Stimulated activated memory B cell treated with anti-CD40 and anti-IgM and Interleukin-4, amounts not matched to agents 10 μg/mL and 1 μg/mL and 100 μg/mL, for 72 hours (primary cell): ENCODE measurements around the gene MTFR1L.

Source experiments
- ATAC-seq: fragments of 150-1000 bp; cut with Tn5 transposase; 2 replicates; pipeline ENCODE4 v1.10.0; 2021
- H3K27ac Mint-ChIP-seq: one replicate; pipeline ENCODE4 v1.8.0; 2022; ENCODE audit warnings: mild to moderate bottlenecking, mixed read lengths
- H3K27me3 Mint-ChIP-seq: one replicate; pipeline ENCODE4 v1.8.0; 2022; ENCODE audit warnings: mixed read lengths
- H3K36me3 Mint-ChIP-seq: one replicate; pipeline ENCODE4 v1.8.0; 2022; ENCODE audit warnings: mixed read lengths
- H3K4me1 Mint-ChIP-seq: one replicate; pipeline ENCODE4 v1.8.0; 2022; ENCODE audit warnings: mixed read lengths
- H3K4me3 Mint-ChIP-seq: one replicate; pipeline ENCODE4 v1.8.0; 2022; ENCODE audit warnings: mild to moderate bottlenecking, moderate library complexity, mixed read lengths
- H3K9me3 Mint-ChIP-seq: one replicate; pipeline ENCODE4 v1.8.0; 2022; ENCODE audit warnings: mixed read lengths

Gene MTFR1L

GRCh38 chr1:25871086-25871703 is 51.4 kb downstream of the MTFR1L start:
- Mint-ChIP-seq H3K4me3 (no peak overlapping the region), H3K27ac (no peak overlapping the region), H3K27me3 (no peaks in the 10 kb centered on the region), H3K4me1 (peaks cover 42% of the 10 kb centered on the region), H3K9me3 (no peaks in the 10 kb centered on the region), H3K36me3 (peaks cover 2% of the 10 kb centered on the region)
- no peak for ATAC-seq

GRCh38 chr1:25871704-25872494 is 52.1 kb downstream of the MTFR1L start:
- Mint-ChIP-seq H3K27me3 (no peaks in the 10 kb centered on the region), H3K9me3 (no peaks in the 10 kb centered on the region), H3K36me3 (no peaks in the 10 kb centered on the region), H3K27ac (peak overlapping the region; percentile 62), H3K4me3 (no peak overlapping the region), H3K4me1 (peaks cover 46% of the 10 kb centered on the region)
- ATAC-seq = no peak

- no peaks in the 10 kb centered on the region for H3K27me3 Mint-ChIP-seq
- no peak overlapping the region for H3K4me3 Mint-ChIP-seq
- no peak for ATAC-seq
- no peaks in the 10 kb centered on the region for H3K9me3 Mint-ChIP-seq
- H3K4me1 Mint-ChIP-seq = peaks cover 46% of the 10 kb centered on the region
- peak overlapping the region; percentile 62 for H3K27ac Mint-ChIP-seq
- no peaks in the 10 kb centered on the region for H3K36me3 Mint-ChIP-seq
These were observed 53.0 kb downstream of the MTFR1L start for GRCh38 chr1:25872713-25873112.

GRCh38 chr1:25873120-25873519 is 53.4 kb downstream of the MTFR1L start:
- ATAC-seq = no peak
- H3K27me3 Mint-ChIP-seq = no peaks in the 10 kb centered on the region
- H3K9me3 Mint-ChIP-seq = no peaks in the 10 kb centered on the region
- peak overlapping the region; percentile 62 for H3K27ac Mint-ChIP-seq
- H3K4me3 Mint-ChIP-seq = no peak overlapping the region
- no peaks in the 10 kb centered on the region for H3K36me3 Mint-ChIP-seq
- H3K4me1 Mint-ChIP-seq = peaks cover 46% of the 10 kb centered on the region

GRCh38 chr1:25874209-25874608 is 54.5 kb downstream of the MTFR1L start:
- Mint-ChIP-seq H3K4me3 (peak overlapping the region; percentile 80), H3K9me3 (no peaks in the 10 kb centered on the region), H3K27ac (peak overlapping the region; percentile 74), H3K36me3 (no peaks in the 10 kb centered on the region), H3K4me1 (peaks cover 46% of the 10 kb centered on the region), H3K27me3 (no peaks in the 10 kb centered on the region)
- no peak for ATAC-seq

- Mint-ChIP-seq H3K36me3 (no peaks in the 10 kb centered on the region), H3K27me3 (no peaks in the 10 kb centered on the region), H3K4me3 (peak overlapping the region; percentile 80), H3K9me3 (no peaks in the 10 kb centered on the region), H3K27ac (peak overlapping the region; percentile 74), H3K4me1 (peaks cover 46% of the 10 kb centered on the region)
- no peak for ATAC-seq
These were observed 54.9 kb downstream of the MTFR1L start for GRCh38 chr1:25874635-25875153.

- peaks cover 46% of the 10 kb centered on the region for H3K4me1 Mint-ChIP-seq
- no peaks in the 10 kb centered on the region for H3K9me3 Mint-ChIP-seq
- H3K4me3 Mint-ChIP-seq = peak within 1 kb of the TSS; percentile 80
- peak within 1 kb of the TSS; percentile 74 for H3K27ac Mint-ChIP-seq
- H3K36me3 Mint-ChIP-seq = no peaks in the 10 kb centered on the region
- no peaks in the 10 kb centered on the region for H3K27me3 Mint-ChIP-seq
- peak; percentile 85 for ATAC-seq
These were observed 55.6 kb downstream of the MTFR1L start, which contains the start of gene PAQR7 for GRCh38 chr1:25875154-25875855. Gene PAQR7, minus strand, starts transcription at chr1:25875708. Its CDS starts 11,869 bp downstream, at chr1:25863839.

- Mint-ChIP-seq H3K36me3 (no peaks in the 10 kb centered on the region), H3K9me3 (no peaks in the 10 kb centered on the region), H3K27ac (peak overlapping the region; percentile 74), H3K4me3 (peak overlapping the region; percentile 80), H3K4me1 (peaks cover 46% of the 10 kb centered on the region), H3K27me3 (no peaks in the 10 kb centered on the region)
- peak; percentile 61 for ATAC-seq
These were observed 56.3 kb downstream of the MTFR1L start for GRCh38 chr1:25875856-25876692.

GRCh38 chr1:25876693-25877077 is 56.9 kb downstream of the MTFR1L start:
- H3K4me3 Mint-ChIP-seq = no peak overlapping the region
- no peaks in the 10 kb centered on the region for H3K36me3 Mint-ChIP-seq
- H3K27me3 Mint-ChIP-seq = no peaks in the 10 kb centered on the region
- ATAC-seq = no peak
- peaks cover 40% of the 10 kb centered on the region for H3K4me1 Mint-ChIP-seq
- no peaks in the 10 kb centered on the region for H3K9me3 Mint-ChIP-seq
- H3K27ac Mint-ChIP-seq = peak overlapping the region; percentile 74

- Mint-ChIP-seq H3K4me1 (peaks cover 37% of the 10 kb centered on the region), H3K9me3 (no peaks in the 10 kb centered on the region), H3K27me3 (no peaks in the 10 kb centered on the region), H3K4me3 (no peak overlapping the region), H3K36me3 (no peaks in the 10 kb centered on the region), H3K27ac (no peak overlapping the region)
- ATAC-seq = no peak
These were observed 57.4 kb downstream of the MTFR1L start for GRCh38 chr1:25877155-25877554.

GRCh38 chr1:25878690-25879089 is 58.9 kb downstream of the MTFR1L start:
- no peaks in the 10 kb centered on the region for H3K27me3 Mint-ChIP-seq
- H3K4me1 Mint-ChIP-seq = peaks cover 22% of the 10 kb centered on the region
- H3K27ac Mint-ChIP-seq = no peak overlapping the region
- no peak overlapping the region for H3K4me3 Mint-ChIP-seq
- H3K36me3 Mint-ChIP-seq = no peaks in the 10 kb centered on the region
- no peak for ATAC-seq
- no peaks in the 10 kb centered on the region for H3K9me3 Mint-ChIP-seq

- ATAC-seq = no peak
- Mint-ChIP-seq H3K9me3 (no peaks in the 10 kb centered on the region), H3K27me3 (no peaks in the 10 kb centered on the region), H3K27ac (no peak overlapping the region), H3K36me3 (no peaks in the 10 kb centered on the region), H3K4me3 (no peak overlapping the region), H3K4me1 (peaks cover 16% of the 10 kb centered on the region)
These were observed 59.9 kb downstream of the MTFR1L start for GRCh38 chr1:25879675-25880074.

GRCh38 chr1:25880518-25880917 is 60.8 kb downstream of the MTFR1L start:
- Mint-ChIP-seq H3K9me3 (no peaks in the 10 kb centered on the region), H3K4me1 (peaks cover 9% of the 10 kb centered on the region), H3K4me3 (no peak overlapping the region), H3K27ac (no peak overlapping the region), H3K27me3 (no peaks in the 10 kb centered on the region), H3K36me3 (no peaks in the 10 kb centered on the region)
- no peak for ATAC-seq

- no peaks in the 10 kb centered on the region for H3K36me3 Mint-ChIP-seq
- H3K4me3 Mint-ChIP-seq = no peak overlapping the region
- no peaks in the 10 kb centered on the region for H3K27me3 Mint-ChIP-seq
- no peaks in the 10 kb centered on the region for H3K9me3 Mint-ChIP-seq
- H3K27ac Mint-ChIP-seq = no peak overlapping the region
- H3K4me1 Mint-ChIP-seq = peaks cover 4% of the 10 kb centered on the region
- no peak for ATAC-seq
These were observed 61.5 kb downstream of the MTFR1L start for GRCh38 chr1:25881266-25881665.
